HG02610 (cell line): ENCODE measurements around the gene FAAP20.

Experiments used
- ATAC-seq: cut with Tn5 transposase; IDR thresholded peaks from one replicate; pipeline ENCODE4 v1.9.1; 2021; ENCODE audit warnings: mild to moderate bottlenecking, moderate library complexity; ENCODE audit not compliant: unreplicated experiment

FAAP20 gene

GRCh38 chr1:2230781-2231531, 36.4 kb upstream of the FAAP20 start:
- ATAC-seq: no peak

DNA sequence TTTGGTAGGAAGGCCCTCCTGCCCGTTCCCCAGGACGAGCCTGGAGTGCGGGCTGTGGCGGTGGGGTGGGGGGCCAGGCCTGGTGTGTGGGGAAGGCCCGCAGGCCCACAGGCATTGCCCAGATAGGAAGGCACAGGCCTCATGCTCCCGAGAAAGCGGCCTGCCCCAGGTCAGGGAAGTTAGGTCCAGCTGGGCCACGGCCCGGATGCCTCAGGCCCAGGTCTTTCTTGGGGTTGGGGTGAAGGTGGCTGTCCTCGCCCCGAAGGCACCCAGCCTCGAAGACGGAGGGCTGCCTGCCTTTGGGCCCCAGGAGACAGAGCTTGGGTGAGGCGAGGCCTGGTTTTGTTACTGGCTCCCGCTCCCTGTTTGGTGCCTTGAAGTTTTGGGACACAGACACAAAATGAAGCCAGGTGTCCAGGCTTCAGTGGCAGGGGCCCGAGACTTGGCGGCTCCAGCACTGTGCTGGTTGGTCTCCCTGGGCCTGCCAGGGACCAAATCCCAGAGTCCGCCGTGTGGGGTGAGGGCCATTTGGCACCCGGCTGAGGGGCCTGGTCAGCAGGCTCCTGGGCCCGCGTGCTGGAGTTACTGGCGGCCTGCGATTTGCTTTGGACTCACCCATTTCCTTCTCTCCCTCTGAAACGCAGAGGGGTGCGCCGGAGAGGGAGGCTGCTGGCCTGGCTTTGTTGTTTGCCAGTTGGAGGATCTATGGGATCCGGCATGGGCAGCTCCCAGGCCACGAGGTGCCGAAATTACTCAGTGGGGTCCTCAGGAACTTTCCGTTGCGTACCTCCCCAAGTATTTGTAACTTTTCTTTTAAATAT, 35.5 kb upstream of the FAAP20 start:
- no peak for ATAC-seq

- no peak for ATAC-seq
Measured at GRCh38 chr1:2229037-2229864, 34.7 kb upstream of the FAAP20 start.

- no peak for ATAC-seq
Measured at GRCh38 chr1:2228694-2229036, 34.1 kb upstream of the FAAP20 start.

DNA sequence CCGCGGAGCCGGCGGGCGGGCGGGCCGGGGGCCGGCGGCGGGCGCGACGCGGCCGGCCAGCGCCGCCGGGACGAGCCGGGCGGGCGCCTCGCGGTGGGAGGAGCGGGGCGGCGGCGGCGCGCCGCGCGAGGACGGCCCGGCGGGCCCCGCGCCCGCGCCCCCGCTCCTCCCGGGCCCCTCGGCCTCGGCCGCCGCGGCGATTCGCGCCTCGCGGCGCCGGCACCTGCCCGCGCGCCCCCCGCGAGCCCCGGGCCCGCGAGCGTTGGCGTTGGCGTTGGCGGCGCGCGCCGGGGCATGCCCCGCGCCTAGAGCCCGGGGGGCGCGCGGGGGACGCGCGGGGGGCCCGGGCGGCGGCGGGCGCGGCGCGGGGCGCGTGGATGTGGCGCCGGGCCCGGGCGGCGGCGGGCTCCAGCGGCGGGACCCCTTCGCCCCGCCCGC, 33.6 kb upstream of the FAAP20 start, which contains the start of gene SKI:
SKI (plus strand) TSS at position 163 of the 438 bp plus-strand sequence. CDS start 448 bp downstream, outside the sequence.
- peak; percentile 2 for ATAC-seq

DNA sequence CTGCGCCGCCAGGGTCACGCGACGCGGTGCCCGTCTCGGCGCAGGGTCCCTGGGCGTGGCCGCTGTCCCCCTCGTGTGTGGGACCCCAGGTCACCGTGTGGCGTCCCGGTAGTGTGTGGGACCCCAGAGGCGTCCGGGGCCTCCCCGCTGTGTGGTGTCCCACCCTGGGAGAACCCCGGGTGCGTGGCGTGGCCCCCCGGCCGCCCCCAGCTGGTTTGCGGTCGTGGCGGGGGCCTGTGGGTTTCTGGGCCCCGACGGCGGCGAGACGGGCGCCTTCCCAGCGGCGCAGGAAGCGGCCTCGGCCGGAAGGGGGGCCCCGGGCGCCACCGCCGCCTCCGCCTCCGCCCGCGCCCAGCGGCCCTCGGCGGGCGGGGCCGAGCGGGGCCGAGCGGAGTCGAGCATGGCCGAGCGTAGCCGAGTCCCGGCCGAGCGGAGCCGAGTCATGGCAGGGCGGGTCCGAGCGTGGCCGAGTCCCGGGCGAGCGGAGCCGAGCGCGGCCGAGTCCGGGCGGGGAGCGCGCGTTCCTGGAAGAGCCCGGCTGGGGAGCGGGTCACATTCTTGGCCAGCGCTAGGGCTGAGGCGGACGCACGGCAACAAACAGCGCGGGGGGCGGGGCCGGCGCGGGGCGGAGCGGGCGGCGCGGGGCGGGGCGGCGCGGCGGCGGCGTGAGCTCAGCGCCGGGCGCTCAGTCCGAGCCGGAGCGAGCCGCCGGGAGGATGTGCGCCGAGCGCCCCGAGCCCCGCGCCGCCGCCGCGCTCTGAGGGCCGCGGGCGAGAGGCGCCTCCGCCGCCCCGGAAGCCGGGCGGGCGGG, 33.0 kb upstream of the FAAP20 start:
- peak; percentile 86 for ATAC-seq

GRCh38 chr1:2226525-2227345, 32.2 kb upstream of the FAAP20 start:
- no peak for ATAC-seq

GRCh38 chr1:2224631-2225428, 30.3 kb upstream of the FAAP20 start:
- ATAC-seq: no peak

GRCh38 chr1:2224170-2224584, 29.6 kb upstream of the FAAP20 start:
- ATAC-seq: no peak

DNA sequence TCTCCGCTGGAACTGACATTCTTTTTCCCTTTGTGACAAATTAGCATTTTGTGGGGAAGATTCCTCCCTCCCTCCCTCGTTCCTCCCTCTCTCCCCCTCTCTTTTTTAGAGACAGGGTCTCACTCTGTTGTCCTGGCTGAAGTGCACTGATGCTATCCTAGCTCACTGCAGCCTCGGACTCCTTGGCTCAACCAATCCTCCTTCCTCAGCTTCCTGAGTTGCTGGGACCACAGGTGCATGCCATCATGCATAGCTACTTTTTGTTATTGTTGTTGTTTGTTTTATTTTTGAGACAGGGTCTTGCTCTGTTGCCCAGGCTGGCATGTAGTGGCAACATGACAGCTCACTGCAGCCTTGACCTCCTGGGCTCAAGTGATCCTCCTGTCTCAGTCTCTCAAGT, 26.7 kb upstream of the FAAP20 start:
- no peak for ATAC-seq

GRCh38 chr1:2216767-2217058, 22.1 kb upstream of the FAAP20 start:
- no peak for ATAC-seq

- no peak for ATAC-seq
Measured at GRCh38 chr1:2215909-2216766, 21.6 kb upstream of the FAAP20 start.

- ATAC-seq: no peak
Measured at GRCh38 chr1:2215329-2215728, 20.8 kb upstream of the FAAP20 start.

- ATAC-seq: no peak
Measured at GRCh38 chr1:2214541-2215241, 20.1 kb upstream of the FAAP20 start.

- ATAC-seq: no peak
Measured at GRCh38 chr1:2213576-2214505, 19.3 kb upstream of the FAAP20 start.
